Measurements from ENCODE around the gene PPP1R3D.

GRCh38 chr20:59920944-59921343 is 19.2 kb downstream of the PPP1R3D start:
- TF ChIP-seq CEBPB (IDR thresholded peaks at IDR 0.05; ENCODE audit: low read depth) (no peak), ELF1 (IDR thresholded peaks at IDR 0.05; ENCODE audit: borderline replicate concordance, low read depth) (no peak), CTCF (IDR thresholded peaks at IDR 0.05 in 2 of 3, conservative IDR thresholded peaks at IDR 0.05 in 1 of 3; ENCODE audit: borderline replicate concordance in 1 of 3, insufficient read depth in 1 of 3, low read depth in 2 of 3, low read length in 2 of 3) (no peak), TCF7L2 (IDR thresholded peaks at IDR 0.05; ENCODE audit: borderline replicate concordance, extremely low read depth, insufficient read depth, insufficient read length) (no peak), SP1 (IDR thresholded peaks at IDR 0.05; ENCODE audit: low read depth) (no peak), CBX3 (IDR thresholded peaks at IDR 0.05; ENCODE audit: low read depth) (no peak), RAD21 (IDR thresholded peaks at IDR 0.05; ENCODE audit: low read depth) (no peak), REST (IDR thresholded peaks at IDR 0.05; ENCODE audit: low read depth) (no peak), SIN3A (IDR thresholded peaks at IDR 0.05; ENCODE audit: low read depth) (no peak), EZH2 (IDR thresholded peaks at IDR 0.05) (no peak), MAX (IDR thresholded peaks at IDR 0.05) (no peak), POLR2A (IDR thresholded peaks at IDR 0.05; ENCODE audit: borderline replicate concordance, extremely low read depth, insufficient read depth, insufficient read length) (no peak), POLR2AphosphoS5 (IDR thresholded peaks at IDR 0.05; ENCODE audit: low read depth, low read length) (no peak)
